ENCODE results near the gene BAG3. TPM values are rescaled to one million over a fixed set of nuclear protein-coding genes. Genes with fewer than 3 reads are reported as not detected.

BAG3 gene
- total RNA-seq, 1 experiment from 2014 or later, result 27.3 TPM

DNA sequence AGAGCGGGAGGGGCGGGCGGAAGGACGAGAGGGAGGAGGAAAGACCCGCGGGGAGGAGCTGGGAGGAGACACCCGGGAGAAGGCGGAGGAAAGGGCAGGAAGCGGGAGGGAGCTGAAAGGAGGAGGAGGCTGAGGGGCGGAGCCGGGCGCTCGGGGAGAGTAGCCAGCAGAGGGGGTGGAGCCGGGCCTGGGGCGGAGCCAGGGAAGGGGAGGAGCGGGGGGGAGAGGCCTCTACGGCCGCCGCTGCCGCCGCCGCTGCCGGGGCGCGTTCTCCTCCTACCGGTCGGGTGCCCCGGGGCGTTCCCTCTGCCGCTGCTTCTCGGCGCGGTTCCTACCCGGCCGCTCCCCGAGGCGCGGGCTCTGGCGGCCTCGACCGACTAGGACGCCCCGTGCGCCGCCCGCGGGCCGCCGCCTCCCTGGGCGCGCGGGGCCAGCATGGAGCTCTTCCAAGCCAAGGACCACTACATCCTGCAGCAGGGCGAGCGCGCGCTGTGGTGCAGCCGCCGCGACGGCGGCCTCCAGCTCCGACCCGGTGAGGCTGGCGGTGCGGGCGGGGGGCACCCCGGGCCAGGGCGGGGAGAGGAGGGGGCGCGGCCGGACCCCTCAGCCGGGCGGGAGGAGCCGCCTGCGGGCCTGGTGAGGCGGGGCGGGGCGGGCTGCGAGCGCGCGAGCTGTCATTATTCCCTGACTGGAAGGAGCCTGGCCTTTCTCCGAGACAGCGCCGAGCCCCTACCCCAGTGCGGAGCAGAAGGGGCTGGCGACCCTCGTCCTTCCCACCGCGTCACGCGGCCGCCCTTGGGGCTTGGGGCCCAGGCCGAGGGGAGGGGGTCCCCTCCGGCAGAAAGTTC lies 74.9 kb downstream of the BAG3 start, which contains the start of gene INPP5F:
TSS of gene INPP5F (plus strand) at position 223 of the 848 bp plus-strand sequence. CDS start at position 436, 213 bp downstream.
- DNase-seq (ENCODE audit: low read depth), result peak; percentile 97

- no peak for DNase-seq (ENCODE audit: low read depth)
Observed at GRCh38 chr10:119726676-119727261, 75.6 kb downstream of the BAG3 start.

Other genes starting within 250 kb of the BAG3 start
- 19.9 and 26.0 TPM in 2 replicates for gene RGS10, start 108.7 kb upstream of the BAG3 start, total RNA-seq (2014; rRNA removed)
- 43.9 and 47.7 TPM in 2 replicates for gene TIAL1, start 54.4 kb upstream of the BAG3 start, total RNA-seq (2014; rRNA removed)
- gene INPP5F, start 74.7 kb downstream of the BAG3 start, total RNA-seq (2014; rRNA removed), result 17.1 and 18.5 TPM in 2 replicates
- 68.0 and 80.1 TPM in 2 replicates for gene MCMBP, start 221.5 kb downstream of the BAG3 start, total RNA-seq (2014; rRNA removed)
- 24.2 and 28.5 TPM in 2 replicates for gene SEC23IP, start 241.3 kb downstream of the BAG3 start, total RNA-seq (2014; rRNA removed)

Measured in LHCN-M2 (cell line).